A549 treated with Mapracorat at 1 μM for 4 hours (cell line): ENCODE measurements around the gene PDZRN3. TPM values are rescaled to one million over a fixed set of nuclear protein-coding genes. Genes with fewer than 3 reads are reported as not detected.

Experiments used
- total RNA-seq: library from RNA; stranded (reverse); fragments of 200-300 nt; extraction: Qiagen RNA extraction; gene quantifications from 5 replicates; pipeline ENCODE4 v1.2.3, GENCODE V29; 2022

The PDZRN3 gene
- total RNA-seq: 0.19 TPM in 1 of 5 replicates, not detected in the others

GRCh38 chr3:73624821-73625665, at the start of gene PDZRN3:
Gene PDZRN3, minus strand, starts transcription at chr3:73624941.

